Panc1 (cell line): ENCODE measurements around the gene IP6K1. TPM values are rescaled to one million over a fixed set of nuclear protein-coding genes. Genes with fewer than 3 reads are reported as not detected.

Experiments
- ATAC-seq: fragments of 200-7000 bp; cut with Tn5 transposase; 2 replicates; pipeline ENCODE4 v1.9.1; 2020; ENCODE audit warnings: mild to moderate bottlenecking, moderate library complexity
- BruUV-seq: library from RNA; stranded (reverse); fragments of 400-500 nt; replicated peaks from 2 replicates; lab custom pipeline; 2021; lab: Mats Ljungman, UMichigan
- CTCF ChIA-PET: fragments of 300-600 bp; sonication (Branson Sonifier 250); formaldehyde crosslinking; loops from one replicate; lab custom pipeline; 2022; ENCODE audit warnings: antibody characterized with exemption; lab: Charles Lee
- POLR2A ChIA-PET: fragments of 300-600 bp; sonication (Branson Sonifier 250); formaldehyde crosslinking; loops from one replicate; lab custom pipeline; 2022; ENCODE audit warnings: antibody characterized with exemption; lab: Charles Lee
- DNase-seq: peaks from one replicate; pipeline ENCODE4 v3.0.0-alpha.2; 2010; ENCODE audit warnings: low read depth, low spot score
- H3K27ac ChIP-seq: 2 replicates; pipeline ENCODE4 v1.5.1; 2011; ENCODE audit warnings: mild to moderate bottlenecking, low read length, inconsistent platforms
- H3K27me3 ChIP-seq: fragments of 200-500 bp; sonication (Bioruptor generic); 2 replicates; pipeline ENCODE4 v1.6.0; 2014; ENCODE audit warnings: low read length, inconsistent platforms; ENCODE audit not compliant: control insufficient read depth, insufficient read depth
- H3K36me3 ChIP-seq: fragments of 200-500 bp; sonication (Bioruptor generic); 2 replicates; pipeline ENCODE4 v1.5.1; 2014; ENCODE audit warnings: inconsistent platforms, mild to moderate bottlenecking, low read length, moderate library complexity; ENCODE audit not compliant: control insufficient read depth, insufficient read depth
- H3K4me1 ChIP-seq: 2 replicates; pipeline ENCODE4 v1.5.1; 2011; ENCODE audit warnings: inconsistent platforms, mild to moderate bottlenecking, low read length, moderate library complexity; ENCODE audit not compliant: control insufficient read depth, insufficient read depth
- H3K4me3 ChIP-seq, 2 experiments: 2 replicates each; pipeline ENCODE4 v1.5.1; 2011 to 2012; ENCODE audit warnings: low read depth in 2 of 2, low read length in 2 of 2, mild to moderate bottlenecking in 2 of 2, inconsistent platforms in 1 of 2, moderate library complexity in 1 of 2
- H3K9me3 ChIP-seq: fragments of 200-500 bp; sonication (Bioruptor generic); 2 replicates; pipeline ENCODE4 v1.5.1; 2014; ENCODE audit warnings: low read depth, mild to moderate bottlenecking, inconsistent platforms, low read length, moderate library complexity; ENCODE audit not compliant: control insufficient read depth, insufficient read depth
- POLR2AphosphoS5 ChIP-seq: IDR thresholded peaks from 2 replicates; pipeline ENCODE4 v1.6.1; 2012; ENCODE audit warnings: mild to moderate bottlenecking, low read depth, low read length, moderate library complexity
- SIN3A ChIP-seq: IDR thresholded peaks from 2 replicates; pipeline ENCODE4 v1.6.1; 2012; ENCODE audit warnings: low read depth, mild to moderate bottlenecking, low read length, moderate library complexity, borderline replicate concordance; ENCODE audit not compliant: insufficient read depth
- TCF7L2 ChIP-seq: IDR thresholded peaks from 2 replicates; pipeline ENCODE4 v1.6.1; 2011; ENCODE audit warnings: mild to moderate bottlenecking, low read depth, low read length, inconsistent platforms
- in situ Hi-C: cut with HindIII; loops from 2 replicates; pipeline ENCODE4 v1.10.0; 2016; ENCODE audit warnings: low sequenced_read_pairs, low pct_unique_long_range_greater_than_20kb
- intact Hi-C: fragments of 100-400 bp; cut with micrococcal nuclease; formaldehyde crosslinking; loops from one replicate; pipeline ENCODE4 v1.10.0; 2022; ENCODE audit not compliant: unreplicated experiment
- total RNA-seq: library from RNA; stranded (reverse); gene quantifications from one replicate; pipeline ENCODE4 v1.2.1, GENCODE V29; 2021; ENCODE audit not compliant: unreplicated experiment
- TF ChIP-seq, protein P1 (sequence below): fragments of 450-650 bp; IDR thresholded peaks from 2 replicates; pipeline ENCODE4 v1.5.1; 2017; ENCODE audit warnings: mild to moderate bottlenecking
- TF ChIP-seq, protein P2 (sequence below), 2 experiments: IDR thresholded peaks; 2 replicates each; pipeline ENCODE4 v1.6.1; 2011 to 2012; ENCODE audit warnings: low read depth in 2 of 2, control low read depth in 1 of 2, low read length in 1 of 2, mild to moderate bottlenecking in 1 of 2, moderate library complexity in 1 of 2; ENCODE audit not compliant: insufficient read depth in 1 of 2

The IP6K1 gene
- total RNA-seq, 1 experiment from 2014 or later: 39.8 TPM

DNA sequence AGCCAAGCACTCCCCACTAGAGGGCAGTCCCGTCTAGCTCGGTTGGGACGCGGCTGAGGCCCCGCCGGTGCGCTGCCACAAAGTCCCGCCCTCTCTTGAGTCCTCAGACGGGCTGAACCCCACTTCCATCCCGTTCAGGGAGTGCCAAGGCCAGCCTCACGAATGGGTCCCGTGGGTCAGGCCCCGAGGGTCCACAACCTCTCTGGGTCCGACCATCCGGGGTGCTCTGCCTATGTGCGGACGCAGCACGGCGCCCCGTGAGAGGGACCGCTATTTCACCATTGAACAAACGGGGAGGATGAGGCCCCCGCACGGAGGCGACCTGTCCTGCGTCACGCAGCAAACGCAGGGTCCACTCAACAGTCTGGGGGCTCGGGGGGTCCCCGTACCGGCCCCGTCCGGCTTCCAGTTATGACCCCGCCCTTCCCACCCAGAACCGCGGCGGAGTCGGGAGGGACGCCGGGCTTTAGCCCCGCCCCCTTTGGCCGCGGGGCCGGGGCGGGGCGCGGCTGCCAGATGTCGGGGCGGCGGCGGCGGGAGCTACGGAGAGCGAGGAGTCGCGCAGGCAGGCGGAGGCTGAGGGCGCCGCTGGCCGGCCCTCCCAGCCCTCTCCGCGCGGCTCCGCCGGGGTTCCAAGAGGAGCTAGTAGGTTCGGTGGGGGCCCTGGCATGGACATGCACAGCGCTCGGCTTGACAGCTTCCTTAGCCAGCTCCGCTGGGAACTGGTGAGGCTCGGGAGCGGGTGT lies 16.6 kb upstream of the IP6K1 start, which contains the start of gene INKA1:
Gene INKA1, plus strand, starts transcription at position 543 of the 746 bp plus-strand sequence. Its CDS starts 132 bp downstream, at position 675.
- BruUV-seq: no TSS peak
- H3K9me3 ChIP-seq: no peaks in the 10 kb centered on the region
- no peaks in the 10 kb centered on the region for H3K36me3 ChIP-seq
- TF ChIP-seq, protein P1, sequence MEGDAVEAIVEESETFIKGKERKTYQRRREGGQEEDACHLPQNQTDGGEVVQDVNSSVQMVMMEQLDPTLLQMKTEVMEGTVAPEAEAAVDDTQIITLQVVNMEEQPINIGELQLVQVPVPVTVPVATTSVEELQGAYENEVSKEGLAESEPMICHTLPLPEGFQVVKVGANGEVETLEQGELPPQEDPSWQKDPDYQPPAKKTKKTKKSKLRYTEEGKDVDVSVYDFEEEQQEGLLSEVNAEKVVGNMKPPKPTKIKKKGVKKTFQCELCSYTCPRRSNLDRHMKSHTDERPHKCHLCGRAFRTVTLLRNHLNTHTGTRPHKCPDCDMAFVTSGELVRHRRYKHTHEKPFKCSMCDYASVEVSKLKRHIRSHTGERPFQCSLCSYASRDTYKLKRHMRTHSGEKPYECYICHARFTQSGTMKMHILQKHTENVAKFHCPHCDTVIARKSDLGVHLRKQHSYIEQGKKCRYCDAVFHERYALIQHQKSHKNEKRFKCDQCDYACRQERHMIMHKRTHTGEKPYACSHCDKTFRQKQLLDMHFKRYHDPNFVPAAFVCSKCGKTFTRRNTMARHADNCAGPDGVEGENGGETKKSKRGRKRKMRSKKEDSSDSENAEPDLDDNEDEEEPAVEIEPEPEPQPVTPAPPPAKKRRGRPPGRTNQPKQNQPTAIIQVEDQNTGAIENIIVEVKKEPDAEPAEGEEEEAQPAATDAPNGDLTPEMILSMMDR: peak; percentile 87
- TF ChIP-seq, protein P2, sequence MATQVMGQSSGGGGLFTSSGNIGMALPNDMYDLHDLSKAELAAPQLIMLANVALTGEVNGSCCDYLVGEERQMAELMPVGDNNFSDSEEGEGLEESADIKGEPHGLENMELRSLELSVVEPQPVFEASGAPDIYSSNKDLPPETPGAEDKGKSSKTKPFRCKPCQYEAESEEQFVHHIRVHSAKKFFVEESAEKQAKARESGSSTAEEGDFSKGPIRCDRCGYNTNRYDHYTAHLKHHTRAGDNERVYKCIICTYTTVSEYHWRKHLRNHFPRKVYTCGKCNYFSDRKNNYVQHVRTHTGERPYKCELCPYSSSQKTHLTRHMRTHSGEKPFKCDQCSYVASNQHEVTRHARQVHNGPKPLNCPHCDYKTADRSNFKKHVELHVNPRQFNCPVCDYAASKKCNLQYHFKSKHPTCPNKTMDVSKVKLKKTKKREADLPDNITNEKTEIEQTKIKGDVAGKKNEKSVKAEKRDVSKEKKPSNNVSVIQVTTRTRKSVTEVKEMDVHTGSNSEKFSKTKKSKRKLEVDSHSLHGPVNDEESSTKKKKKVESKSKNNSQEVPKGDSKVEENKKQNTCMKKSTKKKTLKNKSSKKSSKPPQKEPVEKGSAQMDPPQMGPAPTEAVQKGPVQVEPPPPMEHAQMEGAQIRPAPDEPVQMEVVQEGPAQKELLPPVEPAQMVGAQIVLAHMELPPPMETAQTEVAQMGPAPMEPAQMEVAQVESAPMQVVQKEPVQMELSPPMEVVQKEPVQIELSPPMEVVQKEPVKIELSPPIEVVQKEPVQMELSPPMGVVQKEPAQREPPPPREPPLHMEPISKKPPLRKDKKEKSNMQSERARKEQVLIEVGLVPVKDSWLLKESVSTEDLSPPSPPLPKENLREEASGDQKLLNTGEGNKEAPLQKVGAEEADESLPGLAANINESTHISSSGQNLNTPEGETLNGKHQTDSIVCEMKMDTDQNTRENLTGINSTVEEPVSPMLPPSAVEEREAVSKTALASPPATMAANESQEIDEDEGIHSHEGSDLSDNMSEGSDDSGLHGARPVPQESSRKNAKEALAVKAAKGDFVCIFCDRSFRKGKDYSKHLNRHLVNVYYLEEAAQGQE (IDR thresholded peaks at IDR 0.05; ENCODE audit: insufficient read depth in 1 of 2, low read depth in 2 of 2, low read length in 1 of 2): peak in 1 of 2 experiments; percentile 62; a peak in 1 of 4 replicates
- TF ChIP-seq POLR2AphosphoS5 (no peak), SIN3A (no peak), TCF7L2 (no peak)
- intact Hi-C loops (loop anchor here (1.0 to 5.0 kb wide), 2 partner anchors 36 to 104 kb away; no protein-coding TSS in a partner anchor), in situ Hi-C loops (no loop called here)
- peak within 1 kb of the TSS; percentile 61 for H3K27ac ChIP-seq
- no peaks in the 10 kb centered on the region for H3K4me1 ChIP-seq
- POLR2A ChIA-PET: interaction anchor here (0.6 kb wide), 1 partner anchor 68 kb away, joined by 12 read pairs; no protein-coding TSS in a partner anchor
- H3K4me3 ChIP-seq: peak within 1 kb of the TSS; percentile 80
- H3K27me3 ChIP-seq: no peaks in the 10 kb centered on the region
- DNase-seq: peak; percentile 64
- CTCF ChIA-PET: interaction anchor here (0.5 to 2.7 kb wide), 10 partner anchors 12 to 244 kb away, joined by 3 to 19 read pairs (median 5); partner anchors contain the start of gene MON1A
- ATAC-seq: peak; percentile 90

DNA sequence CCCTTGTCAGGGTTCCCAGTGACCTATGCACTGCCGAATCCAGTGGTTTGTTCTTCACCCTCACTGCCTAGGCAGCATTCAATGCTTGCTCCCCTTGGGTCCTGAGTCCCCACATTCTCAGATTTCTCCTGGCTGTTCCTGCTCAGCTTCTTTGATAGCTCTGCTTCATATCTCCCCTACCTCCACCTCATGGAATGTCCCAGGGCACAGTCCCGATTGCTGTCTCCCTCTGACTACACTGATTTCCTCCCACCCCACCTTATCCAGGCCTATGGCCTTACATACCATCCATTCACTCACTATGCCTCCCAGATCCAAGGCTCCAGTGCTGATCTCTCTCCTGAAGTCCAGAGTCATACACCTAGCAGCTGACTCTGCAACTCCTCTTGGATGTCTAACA lies 14.8 kb upstream of the IP6K1 start:
- TF ChIP-seq, protein P1: no peak
- TF ChIP-seq SIN3A (no peak), TCF7L2 (no peak), POLR2AphosphoS5 (no peak)
- TF ChIP-seq, protein P2 (IDR thresholded peaks at IDR 0.05; ENCODE audit: insufficient read depth in 1 of 2, low read depth in 2 of 2, low read length in 1 of 2): no peak
- no peaks in the 10 kb centered on the region for H3K4me1 ChIP-seq
- ChIA-PET CTCF (interaction anchor here (2.7 kb wide), 1 partner anchor 38 kb away, joined by 19 read pairs; no protein-coding TSS in a partner anchor), POLR2A (no interaction called here)
- DNase-seq: no peak
- no peaks in the 10 kb centered on the region for H3K27me3 ChIP-seq
- H3K4me3 ChIP-seq: no peak overlapping the region
- intact Hi-C loops (loop anchor here (5.0 kb wide), 1 partner anchor 106 kb away; no protein-coding TSS in a partner anchor), in situ Hi-C loops (no loop called here)
- no peak for ATAC-seq
- no TSS peak for BruUV-seq
- H3K9me3 ChIP-seq: no peaks in the 10 kb centered on the region
- H3K27ac ChIP-seq: no peak overlapping the region
- H3K36me3 ChIP-seq: no peaks in the 10 kb centered on the region
